DMS53 treated with DMSO at 0.1 percent for 48 hours (cell line): ENCODE data around the gene CEP78.

Experiments
- DNase-seq: peaks from one replicate; lab custom pipeline; 2025; ENCODE audit not compliant: unreplicated experiment; lab: John Stamatoyannopoulos, UW

The CEP78 gene

DNA sequence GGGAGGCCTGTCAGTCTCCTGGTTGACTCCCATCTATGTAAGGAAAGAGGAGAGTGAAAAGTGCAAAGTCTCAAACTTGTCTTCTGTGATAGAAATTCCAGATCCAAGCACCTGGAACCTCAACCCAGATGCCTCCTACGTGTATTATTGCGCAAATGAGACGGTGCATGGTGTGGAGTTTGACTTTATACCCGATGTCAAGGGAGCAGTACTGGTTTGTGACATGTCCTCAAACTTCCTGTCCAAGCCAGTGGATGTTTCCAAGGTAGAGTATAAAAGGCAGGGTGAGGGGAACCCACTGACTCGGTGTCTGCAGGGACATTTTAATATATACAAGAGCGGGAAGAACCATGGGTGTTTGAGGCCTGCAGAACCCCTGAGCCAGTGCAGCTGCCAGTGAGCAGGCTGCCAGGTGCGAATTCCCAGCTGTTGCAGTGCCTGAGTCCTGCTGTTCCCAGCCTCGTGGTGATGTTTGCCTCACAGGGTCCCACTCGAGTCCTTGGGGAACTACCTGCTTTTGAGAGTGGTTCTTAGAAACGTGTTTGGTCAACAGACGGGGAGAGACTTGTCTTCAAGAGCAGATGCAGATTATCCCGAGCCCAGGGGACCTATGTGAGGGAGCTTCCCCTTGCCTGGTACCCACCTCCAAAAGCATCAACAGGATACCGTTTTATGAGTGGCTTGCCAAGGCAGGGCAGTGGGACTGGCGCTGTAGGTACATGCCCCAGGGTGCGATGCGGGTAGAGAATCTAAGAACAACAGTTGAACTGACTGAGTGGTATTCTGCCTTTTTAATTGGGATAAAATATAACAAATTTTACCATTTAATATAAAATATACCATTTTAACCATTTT, 70.6 kb downstream of the CEP78 start:
- no peak for DNase-seq

DNA sequence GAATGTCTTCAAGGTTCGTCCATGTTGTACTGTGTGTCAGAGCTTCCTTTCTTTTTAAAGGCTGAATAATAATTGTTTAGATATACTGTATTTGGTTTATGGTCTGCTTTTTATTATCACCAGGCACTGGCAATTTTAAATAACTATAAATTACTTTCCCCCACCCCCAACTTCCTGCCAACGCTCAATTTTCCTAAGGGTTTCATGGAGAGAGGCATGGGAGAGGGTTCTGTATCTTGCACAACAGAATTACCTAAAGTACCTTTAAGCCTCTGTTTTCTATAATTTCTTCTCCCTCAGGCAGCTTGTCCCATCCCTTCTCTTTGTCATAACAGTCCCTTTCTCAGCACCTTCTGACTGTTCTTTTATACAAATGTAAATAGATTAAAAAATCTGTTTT, 71.5 kb downstream of the CEP78 start:
- DNase-seq, result no peak

DNA sequence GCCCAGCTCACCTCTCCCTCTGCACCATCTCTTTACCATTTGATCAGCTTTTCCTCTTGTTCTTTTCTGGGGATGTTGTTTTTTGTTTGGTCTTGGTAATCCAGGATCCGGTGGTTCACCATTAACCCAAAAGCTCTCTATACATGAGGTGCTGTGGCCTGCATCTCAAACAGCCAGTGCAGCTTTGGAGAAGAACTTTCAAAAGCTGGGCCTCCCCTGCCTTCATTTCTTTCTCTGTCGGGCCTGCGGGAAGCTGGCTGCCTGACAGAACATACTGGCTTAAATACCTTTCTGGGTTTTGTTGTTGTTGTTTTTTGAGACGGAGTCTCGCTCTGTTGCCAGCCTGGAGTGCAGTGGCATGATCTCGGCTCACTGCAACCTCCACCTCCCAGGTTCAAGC, 73.2 kb downstream of the CEP78 start:
- DNase-seq, result no peak

DNA sequence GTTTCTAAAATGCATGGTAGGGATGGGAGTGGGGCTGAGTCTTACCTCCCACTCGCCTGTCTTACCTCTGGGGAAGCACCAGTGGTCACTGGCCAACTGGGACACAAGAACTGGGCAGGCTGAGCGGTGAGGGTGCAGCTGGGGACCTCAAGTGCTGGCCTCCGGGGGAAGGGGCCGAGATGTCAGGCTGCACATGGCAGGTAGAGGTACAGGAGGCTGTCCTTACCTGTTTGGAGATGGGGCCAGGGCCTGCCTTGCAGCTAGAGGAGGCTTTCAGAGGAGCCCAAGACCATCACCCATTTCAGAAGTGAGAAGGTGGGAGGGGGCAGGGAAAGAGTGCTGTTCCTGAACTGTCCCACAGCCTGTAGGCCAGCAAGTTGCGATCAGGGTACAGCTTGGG, 75.2 kb downstream of the CEP78 start:
- DNase-seq, result no peak

DNA sequence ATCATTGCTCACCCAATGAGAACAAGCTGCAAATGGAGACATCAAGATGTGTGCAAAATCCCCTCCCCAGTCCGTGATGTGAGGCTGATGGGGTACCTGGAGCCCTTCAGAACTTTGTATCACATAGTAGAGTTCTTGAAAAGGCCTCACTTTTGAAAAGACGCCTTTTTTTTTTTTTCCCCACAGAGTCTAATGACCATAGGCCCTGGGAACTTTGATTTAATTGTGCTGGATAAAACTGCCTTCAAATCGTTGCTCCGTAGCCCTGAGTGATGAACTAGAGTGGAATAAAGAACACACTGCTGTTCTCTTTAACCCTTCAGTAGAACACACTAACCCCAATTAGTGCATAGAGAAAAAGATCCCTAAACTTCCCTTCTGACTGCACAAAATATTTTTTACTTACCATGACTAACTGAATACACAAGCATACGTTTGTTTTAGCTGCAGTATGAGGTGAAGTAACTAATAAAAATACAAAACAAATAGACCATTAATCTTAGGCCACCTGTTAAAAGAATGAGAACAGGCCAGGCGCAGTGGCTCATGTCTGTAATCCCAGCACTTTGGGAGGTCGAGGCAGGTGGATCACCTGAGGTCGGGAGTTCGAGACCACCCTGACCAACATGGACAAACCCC, 76.1 kb downstream of the CEP78 start:
- no peak for DNase-seq

DNA sequence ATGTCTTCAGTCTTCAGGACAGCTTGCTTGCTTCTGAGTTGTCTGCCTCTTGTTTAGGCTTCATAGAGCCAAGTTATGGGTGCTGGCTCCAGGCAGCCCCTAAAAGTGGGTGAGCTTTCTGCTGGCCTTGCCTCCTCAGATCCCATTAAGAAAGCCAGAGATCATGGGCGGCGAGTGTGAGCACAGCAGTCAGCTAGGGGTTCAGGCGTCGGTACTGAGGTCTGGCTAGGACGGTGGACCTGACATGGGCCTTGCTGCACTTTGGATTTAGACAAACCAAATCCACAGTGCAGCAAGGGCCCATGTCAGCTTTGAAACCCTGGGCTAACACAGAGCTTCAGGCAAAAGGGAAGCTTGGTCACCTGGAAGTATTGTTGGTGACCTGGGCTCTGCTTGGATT, 78.7 kb downstream of the CEP78 start:
- DNase-seq, result no peak

DNA sequence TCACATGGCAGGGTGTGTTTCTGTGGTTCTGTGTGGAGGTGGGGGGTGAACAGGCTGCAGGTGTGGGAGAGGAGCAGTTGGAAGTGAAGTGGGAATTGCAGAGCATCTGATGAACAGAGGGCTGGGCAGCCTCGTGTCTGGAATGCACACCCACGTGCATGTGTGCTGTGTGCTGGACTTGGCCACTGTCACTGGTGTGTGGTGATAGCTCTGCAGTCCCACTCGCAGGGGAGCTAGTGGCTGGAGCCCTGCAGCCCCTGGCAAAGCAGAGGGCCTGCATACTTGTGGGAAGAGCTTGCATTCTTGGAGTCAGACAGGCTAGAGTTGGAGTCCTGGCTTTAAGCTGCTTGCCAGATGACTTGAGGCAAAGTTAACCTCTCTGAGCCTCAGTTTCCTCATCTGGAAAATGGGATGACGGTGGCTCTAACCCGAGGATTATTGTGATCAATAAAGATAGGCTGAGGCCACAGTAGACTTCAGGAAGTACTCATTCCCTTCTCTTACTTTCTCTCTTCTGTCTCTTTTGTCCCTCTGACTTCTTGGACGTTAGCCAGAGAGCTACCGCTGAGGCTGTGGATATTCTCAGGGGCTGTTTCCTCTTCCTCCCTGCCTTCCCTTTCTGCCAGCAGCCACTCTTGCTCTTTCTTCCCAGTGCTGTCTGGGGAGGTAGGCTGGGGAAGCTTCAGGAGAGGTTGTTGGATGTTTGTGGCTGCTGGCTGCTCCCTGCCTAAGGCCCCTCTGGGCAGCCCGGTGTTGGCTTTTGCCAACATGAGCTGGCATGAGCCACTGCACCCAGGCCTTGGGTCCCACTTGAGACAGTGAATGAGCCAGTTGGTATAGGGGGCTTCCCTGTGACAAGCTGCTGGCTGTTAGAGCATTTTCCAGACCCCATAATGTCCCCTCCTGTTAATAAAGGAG, 79.3 kb downstream of the CEP78 start:
- DNase-seq, result no peak

DNA sequence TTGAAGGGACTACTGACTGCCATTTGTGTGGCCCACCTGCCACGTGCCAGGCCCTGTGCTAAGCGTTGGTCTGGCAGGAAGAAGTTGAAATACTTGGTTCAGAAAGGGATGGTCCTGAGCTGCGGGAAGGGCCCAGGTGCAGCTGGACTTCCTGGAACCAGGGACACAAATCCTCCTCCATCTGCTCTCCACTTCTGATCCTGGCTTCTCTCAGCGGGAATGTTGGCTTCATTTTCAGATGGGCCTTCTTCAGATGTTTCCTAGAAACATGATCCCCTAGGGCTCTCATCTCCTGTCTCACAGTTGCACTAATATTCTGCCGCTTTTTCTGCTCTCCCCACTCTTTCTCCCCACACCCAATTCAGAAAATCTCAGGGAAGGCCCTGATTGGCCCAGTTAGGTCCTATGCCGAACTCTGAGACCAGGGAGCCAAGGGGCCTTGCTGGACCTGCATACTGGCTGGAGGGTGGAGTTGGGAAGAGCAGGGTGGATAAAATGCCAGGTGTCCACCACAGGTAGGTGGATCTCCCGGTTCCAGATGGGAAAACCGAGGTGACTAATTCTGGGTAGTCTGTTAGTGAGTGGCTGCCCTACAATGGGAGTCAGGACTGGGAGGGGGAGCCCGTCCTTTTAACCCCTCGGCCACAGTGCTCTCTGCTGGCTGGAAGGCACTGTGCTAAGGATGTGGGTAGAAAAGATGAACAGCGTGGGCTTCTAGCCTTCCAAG, 80.5 kb downstream of the CEP78 start:
- no peak for DNase-seq

DNA sequence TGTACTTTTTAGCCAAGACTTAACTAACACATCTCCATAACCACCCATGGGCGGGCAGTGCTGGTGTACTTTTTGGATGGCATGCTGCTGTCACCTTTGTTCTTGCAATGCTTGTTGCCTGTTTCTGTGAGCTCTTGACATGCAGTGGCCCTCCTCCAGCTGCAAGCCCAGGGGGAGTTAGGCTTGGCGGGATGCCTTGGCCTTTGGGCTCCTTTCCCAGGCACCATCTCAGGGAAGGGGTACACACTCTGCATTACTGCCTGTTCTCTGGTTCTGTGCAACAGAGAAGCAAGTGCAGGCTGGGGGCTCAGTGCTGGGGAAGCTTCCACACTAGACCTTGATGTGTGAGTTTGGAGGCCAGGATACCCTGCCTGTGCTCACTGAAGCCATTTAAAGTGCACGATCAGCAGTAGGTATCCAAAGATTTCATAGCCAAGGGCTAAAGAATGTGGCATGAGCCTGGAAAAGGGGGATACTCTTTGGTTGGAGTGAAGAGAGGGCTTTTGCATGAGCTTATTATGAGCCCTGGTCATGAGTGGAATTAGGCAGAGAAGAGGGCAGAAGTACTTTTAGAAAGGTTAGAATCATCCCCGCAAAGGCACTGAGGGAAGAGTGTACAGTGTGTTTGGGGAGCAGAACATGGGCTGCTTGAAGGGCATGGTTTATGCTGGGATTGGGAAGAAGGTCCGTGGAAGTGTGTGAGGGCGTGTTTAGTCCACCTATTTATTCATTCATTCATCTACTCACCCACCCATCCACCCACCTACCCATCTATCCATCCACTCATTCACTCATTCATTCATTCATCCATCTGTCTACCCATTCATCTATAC, 83.5 kb downstream of the CEP78 start:
- no peak for DNase-seq

DNA sequence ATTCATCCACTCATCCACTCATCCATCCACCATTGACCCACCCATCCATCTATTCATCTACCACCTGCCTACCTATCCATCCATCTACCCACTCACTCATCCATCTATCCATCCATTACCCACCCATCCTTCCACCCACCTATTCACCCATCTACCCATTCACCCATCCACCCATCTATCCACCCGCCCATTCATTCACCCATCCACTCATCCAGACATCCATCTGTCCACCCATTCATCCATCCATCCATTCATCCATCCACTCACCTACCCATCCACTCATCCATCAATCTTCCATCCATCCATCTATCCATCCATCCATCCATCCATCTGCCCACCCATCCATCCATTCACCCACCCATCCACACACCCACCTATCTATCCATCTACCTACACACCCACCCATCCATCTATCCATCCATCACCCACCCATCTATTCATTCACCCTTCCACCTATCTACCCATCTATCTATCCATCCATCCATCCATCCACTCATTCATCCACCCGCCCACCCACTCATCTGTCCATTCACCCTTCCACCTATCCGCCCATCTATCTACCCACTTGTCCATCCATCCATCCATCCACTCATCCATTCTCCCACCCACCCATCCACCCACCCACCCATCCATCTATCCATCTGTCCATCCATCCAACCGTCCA, 84.3 kb downstream of the CEP78 start:
- no peak for DNase-seq

DNA sequence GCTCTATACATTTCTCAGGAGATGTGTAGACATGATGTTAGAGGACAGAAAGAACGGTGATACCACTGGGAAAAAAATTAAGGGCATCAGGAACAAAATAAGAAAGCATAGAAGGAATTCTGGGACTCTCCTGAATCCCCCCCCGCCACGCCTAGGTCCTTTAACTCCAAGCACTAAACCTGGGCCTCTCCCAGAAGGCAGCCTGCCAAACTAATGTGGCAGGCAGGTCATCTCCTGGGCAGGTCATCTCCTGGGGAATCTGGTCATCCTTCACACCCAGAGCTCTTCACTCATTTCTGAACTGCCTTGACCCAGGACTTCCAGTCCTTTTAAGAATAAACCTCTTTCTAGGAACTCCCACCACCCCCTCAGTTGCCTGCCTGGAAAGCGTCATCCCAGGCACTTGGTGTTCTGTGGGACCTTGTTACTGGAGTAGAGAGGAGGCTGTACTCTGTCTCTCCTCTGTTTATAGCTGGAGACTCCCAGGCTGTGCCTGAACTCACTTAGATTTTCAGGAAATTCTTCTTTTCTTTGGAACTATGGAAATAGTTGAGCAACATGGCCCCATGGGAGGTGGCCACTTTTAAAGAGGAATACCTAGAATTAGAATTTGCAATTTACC, 85.1 kb downstream of the CEP78 start:
- no peak for DNase-seq

DNA sequence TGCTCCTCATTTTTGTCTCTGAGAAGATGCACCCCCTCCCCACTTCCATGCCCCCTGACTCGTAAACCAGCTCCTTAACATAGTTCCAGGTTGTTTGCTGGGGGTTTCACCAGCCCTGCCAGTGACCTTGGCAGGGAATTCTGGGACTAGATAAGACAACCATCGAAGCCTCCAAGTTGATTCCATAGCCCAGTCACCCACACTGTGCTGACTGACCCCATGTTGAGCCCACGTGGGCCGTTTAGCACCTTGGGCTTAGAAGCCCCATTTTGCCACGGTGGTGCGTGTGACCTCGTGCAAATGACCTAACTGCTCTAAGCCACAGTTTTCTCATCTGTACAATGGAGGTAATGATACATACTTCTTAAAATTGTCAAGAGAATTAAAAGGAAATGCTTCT, 85.6 kb downstream of the CEP78 start:
- no peak for DNase-seq

DNA sequence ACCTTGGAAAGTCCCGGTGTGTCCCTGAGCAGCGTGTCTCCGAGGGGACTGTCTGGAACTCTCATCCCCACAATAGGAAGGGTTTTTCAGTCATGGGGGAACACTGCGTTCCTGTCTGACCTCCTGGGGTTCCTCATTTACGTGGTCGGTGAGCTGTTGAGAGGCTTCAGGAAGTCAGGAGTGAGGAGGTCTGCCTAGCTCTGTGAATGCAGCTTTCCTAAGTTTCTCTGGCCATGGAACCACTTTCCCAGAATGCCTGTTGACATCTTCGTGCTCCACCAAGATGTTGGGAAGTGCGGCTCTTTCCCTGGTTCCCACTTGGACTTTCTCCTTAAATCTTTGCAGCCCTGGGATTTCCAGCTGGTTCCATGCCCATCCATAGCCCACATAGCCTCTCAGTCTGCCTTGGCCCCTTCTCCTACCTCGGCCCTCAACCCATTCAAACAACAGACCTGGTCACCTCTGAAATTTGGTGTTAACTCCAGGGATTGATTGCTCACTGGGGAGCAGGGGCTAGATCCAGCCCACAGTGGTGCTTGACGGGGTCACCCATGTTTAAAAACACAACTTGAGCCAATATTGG, 88.3 kb downstream of the CEP78 start:
- DNase-seq, result no peak

DNA sequence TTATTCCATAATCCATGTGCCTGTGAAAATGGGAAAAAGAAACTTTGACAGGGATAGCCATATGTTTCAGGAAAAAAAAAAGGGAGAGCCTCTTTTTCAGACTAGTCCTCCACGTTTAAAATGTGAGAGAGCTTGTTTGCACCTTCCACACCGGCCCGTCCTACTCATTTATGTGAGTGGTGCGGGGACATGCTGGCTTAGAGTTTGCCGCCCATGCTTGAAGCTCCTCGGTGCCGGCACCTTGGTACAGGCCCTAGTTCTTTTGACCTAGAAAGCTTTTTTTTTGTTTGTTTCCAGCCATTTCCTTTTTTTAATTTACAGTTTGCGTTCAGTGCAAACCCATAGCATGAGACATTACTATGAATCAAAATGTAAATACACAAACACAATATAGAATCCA, 88.8 kb downstream of the CEP78 start:
- DNase-seq, result no peak

DNA sequence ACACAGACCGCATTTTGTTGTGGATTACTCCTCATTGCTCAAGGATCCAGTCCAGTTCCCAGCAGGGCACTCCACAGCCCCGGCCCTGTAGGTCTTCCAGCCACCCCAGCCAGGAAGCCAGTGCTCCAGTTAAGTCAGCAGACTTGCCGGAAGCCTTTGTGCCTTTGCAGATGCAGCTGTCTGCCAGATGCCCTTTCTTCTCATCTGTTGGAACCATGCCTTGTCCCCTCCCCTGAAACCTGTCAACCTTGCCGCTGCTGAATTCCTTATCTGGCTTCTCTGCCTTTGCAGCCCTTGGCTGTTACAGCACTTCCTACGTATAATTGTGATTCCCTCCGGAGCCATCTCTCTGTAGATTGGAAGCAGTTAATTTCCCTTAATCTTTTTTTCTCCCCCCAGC, 89.5 kb downstream of the CEP78 start:
- no peak for DNase-seq

DNA sequence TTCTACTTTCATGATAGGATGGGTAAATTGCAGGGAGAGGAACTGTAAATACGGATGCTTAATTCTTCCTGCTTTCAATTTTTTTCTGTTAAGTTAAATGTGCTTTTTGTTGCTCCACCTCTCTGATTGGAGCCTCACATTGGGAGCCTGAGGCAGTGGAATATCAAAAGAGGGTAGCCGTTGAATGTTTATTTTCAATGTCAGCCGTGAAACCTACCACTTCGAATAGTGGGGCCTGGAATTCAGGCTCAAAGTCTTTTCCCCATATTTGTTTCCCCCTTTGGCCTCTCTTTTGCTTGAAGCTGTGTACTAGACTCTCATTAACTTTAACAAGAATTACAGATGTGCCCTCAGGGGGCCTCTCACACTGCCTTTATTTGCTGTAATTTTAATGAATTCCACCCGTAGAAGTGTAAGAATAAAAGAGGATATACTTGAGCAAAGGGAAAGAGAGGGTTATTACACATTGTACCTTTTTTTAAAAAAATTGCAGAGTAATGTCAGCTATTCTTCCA, 90.0 kb downstream of the CEP78 start:
- no peak for DNase-seq

DNA sequence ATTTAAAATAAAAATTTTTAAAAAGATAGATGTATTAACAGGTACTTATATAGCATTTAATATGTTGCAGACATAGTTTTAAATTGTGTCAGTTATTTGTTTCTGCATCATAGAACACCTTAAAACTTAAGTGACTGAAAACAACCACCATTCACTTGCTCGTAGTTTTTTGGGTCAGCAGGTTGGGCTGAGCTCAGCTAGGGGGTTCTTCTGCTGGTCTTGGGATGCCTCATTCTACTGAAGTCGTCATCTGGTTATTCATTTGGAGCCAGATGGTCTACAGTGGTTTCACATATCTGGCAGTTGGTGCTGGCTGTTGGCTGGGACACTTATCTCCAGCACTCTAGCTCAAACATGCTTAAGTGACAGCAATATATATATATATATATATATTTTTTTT, 90.7 kb downstream of the CEP78 start:
- DNase-seq, result no peak
